Muscle of back (tissue), 11 donors: ENCODE results near the gene GINS1. TPM values are rescaled to one million over a fixed set of nuclear protein-coding genes. Genes with fewer than 3 reads are reported as not detected.

ENCODE experiments used
- DNase-seq, 3 donors: peaks; one replicate each; pipeline versions ENCODE4 v3.0.0 to v3.0.0-alpha.2; 2013
- polyA plus RNA-seq, 10 donors: library from polyadenylated mRNA; unstranded; fragments of 120-200 nt; gene quantifications; one replicate each; pipeline ENCODE4 v1.2.1, GENCODE V29; 2013; ENCODE audit not compliant: insufficient read length in 10 of 10

Gene GINS1
- polyA plus RNA-seq, 10 donors, result 4.9 to 13.5 (median 7.5) TPM

- no peak for DNase-seq
Measured at GRCh38 chr20:25493137-25493536, 85.7 kb downstream of the GINS1 start.

DNA sequence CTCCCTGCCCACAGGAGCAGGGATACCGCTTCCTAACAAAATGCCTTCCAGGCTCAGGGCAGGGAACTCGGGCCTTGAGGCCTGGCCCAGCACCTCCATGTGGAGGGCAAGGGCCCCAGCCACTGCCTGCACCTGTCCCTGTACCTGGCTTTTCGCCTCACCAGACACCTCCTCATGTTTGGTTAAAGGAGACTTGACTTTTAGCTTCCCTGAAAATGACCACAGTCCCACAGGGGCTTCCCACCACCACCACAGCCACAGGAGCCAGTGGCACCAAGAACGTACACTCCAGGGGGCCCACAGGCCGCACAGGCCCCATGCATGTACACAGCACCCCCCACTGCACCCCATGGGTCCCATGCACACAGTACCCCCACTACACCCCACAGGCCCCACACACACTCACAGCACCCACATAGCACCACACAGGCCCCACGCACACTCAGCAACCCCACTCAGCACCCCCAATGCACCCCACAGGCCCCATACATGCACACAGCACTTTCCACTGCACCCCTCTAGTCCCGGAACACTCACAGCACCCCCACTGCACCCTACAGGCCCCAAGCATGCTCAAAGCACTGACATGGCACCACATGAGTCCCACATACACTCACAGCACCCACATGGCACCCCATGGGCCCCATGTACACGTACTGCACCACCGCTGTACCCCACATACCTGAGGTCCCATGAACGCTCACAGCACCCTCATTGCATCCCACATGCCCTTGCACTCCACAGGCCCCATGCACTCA lies 86.5 kb downstream of the GINS1 start:
- DNase-seq, result no peak

DNA sequence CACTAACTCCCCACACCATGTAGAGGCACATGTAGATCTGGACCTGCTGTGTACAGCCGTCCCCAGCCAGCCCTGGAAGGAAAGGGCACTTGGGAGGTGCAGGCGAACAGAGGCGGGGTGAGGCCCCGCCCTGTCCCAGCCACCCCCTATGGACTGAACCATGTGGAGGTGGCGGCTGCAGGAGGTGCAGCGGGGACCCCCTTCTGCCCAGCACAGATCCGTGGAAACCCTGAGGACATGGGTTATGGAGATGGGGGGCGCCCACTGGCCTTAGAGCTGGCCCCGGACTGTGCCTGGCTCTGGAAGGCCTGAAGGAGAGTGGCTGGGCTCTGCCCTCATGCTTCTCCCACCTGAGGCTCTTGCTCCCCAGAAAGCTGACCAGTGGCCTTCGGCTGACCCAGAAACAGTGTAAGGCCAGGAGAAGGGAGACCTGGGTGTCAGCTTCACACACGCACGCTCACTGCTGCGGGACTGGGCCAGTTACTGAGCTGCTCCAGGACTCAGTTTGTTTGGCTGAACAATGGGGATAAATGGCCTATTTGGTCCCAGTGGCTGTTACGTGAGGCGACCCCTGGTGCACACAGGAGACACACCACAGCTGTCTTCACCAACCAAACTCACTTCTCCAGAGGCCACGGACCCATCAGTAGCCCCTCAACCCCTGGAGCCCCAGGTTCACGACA lies 87.2 kb downstream of the GINS1 start:
- DNase-seq, result no peak

GRCh38 chr20:25495189-25495824 lies 87.8 kb downstream of the GINS1 start:
- no peak for DNase-seq

DNA sequence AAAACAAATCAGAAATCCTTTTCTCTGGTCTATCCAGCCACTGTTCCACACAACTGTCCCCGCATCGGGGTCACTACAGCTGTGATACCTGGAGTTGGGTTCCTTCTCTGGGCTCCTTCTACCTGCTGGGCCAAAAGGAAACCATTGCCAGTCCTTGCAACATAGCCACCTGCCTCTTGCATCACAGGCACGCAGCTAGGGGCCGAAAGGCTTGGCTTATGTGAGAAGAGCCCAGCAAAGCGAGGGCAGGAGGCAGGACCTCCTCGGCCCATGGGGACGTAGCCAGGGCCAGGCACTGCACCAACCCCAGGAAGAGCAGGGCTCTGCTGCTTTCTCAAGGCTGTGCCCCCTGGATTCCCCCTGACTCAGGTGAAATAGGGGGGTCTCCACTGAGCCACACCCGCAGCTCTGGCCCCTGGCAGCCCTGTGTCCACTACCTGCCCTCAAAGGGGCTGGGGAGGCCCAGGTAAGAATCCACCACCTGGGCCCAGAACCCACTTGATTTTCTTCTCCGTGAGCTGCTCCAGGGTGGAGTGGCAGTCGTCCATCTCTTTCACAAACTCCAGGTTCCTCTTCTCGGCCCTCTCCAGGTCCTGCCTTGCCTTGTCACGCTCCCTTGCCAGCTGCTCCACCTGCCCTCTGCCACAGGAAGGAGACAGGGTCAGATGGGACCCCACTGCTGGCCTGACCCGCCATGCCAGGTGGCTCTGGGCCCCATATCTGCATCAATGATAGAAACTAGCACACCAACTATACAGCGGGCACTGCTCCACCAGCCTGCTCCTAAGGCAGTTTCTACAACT lies 88.9 kb downstream of the GINS1 start:
- no peak for DNase-seq

DNA sequence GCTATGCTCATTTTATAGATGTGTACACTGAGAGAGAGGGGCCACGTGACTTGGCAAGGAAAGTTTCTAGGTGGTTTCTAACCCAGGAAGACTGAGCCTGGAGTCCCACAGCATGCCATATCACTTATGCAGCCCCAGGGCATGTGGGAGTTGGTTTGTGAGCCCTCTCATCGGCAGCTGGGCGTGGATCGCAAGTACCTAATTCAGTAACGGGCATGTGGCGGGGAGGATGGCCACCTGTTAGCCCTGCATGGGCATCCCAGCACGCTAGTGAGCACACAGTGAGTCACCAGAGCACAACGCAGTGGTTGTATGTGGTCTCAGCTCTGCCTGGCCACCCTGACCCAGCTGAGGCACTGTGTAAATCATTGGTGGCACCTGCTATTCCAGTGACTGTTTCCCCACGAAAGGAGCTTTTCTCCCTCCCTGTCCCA lies 89.5 kb downstream of the GINS1 start:
- no peak for DNase-seq

DNA sequence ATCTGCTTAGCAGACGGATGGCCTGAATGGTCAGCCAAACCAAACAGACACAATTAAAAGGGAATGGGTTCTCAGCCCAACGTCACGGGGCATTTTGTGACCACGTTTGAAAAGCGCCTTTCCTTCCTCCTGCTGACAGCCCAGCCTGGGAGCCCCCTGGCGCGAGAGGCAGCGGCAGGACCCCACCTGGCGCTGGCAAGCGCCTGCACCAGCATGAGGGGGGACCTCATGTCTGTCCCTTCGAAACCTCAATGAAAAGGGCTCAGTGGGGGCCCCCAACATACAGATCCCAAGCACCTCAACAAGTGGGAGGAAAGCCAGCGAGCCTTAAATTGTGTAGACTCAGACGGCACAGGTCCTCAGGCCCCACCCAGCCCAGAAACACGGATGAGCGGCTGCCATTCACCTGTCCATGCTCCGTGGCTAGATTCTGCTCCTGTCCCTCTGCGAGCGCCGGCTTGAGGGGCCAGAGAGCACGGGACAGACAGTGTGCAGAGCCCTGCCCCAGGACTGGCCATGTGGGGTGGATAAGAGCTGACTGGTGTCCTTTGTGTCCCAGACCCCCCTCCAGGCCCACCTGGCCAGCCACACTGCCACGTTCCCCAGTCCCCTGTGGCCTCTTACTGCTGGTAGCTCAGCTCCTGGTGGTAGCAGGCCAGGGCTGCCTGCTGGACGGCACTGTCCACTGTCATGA lies 90.3 kb downstream of the GINS1 start:
- no peak for DNase-seq

Other genes starting within 250 kb of the GINS1 start
- 10 to 100 TPM; 26.3 to 42.5 (median 33.8) TPM for gene ENTPD6, start 212.0 kb upstream of the GINS1 start, polyA plus RNA-seq
- gene PYGB, start 159.6 kb upstream of the GINS1 start, polyA plus RNA-seq, result 10 to 100 TPM; 20.2 to 27.8 (median 23.7) TPM
- gene ABHD12, start 16.8 kb upstream of the GINS1 start, polyA plus RNA-seq, result 10 to 100 TPM; 13.7 to 22.4 (median 17.6) TPM
- 10 to 100 TPM in 9 of 10 donors, 1 to 10 TPM in 1; 8.8 to 26.9 (median 15.8) TPM for gene NINL, start 177.9 kb downstream of the GINS1 start, polyA plus RNA-seq
- 1 to 10 TPM; 3.2 to 5.2 (median 3.9) TPM for gene NANP, start 216.3 kb downstream of the GINS1 start, polyA plus RNA-seq